ENCODE data around the gene IL36G. TPM values are rescaled to one million over a fixed set of nuclear protein-coding genes. Genes with fewer than 3 reads are reported as not detected.

Gene IL36G
- total and polyA plus RNA-seq, 9 of the 15 experiments (the other 6 are each of a cell fraction or from before 2014, with no cell fraction given): not detected

GRCh38 chr2:113002677-113003076 lies 24.9 kb downstream of the IL36G start:
- no peak for FAIRE-seq
- Histone ChIP-seq H2AFZ (ENCODE audit: low read depth, low read length) (no peak overlapping the region), H3K27ac (ENCODE audit: extremely low read depth, low read depth, low read length) (no peak overlapping the region), H3K27me3 (ENCODE audit: control insufficient read depth in 2 of 2, insufficient read depth in 2 of 2, low read length in 2 of 2) (no peaks in the 10 kb centered on the region), H4K20me1 (replicated peaks; ENCODE audit: control insufficient read depth, insufficient read depth, low read length) (no peaks in the 10 kb centered on the region), H3K36me3 (ENCODE audit: control insufficient read depth, insufficient read depth, low read length) (no peaks in the 10 kb centered on the region), H3K9ac (ENCODE audit: insufficient read depth in 1 of 2, low read depth in 2 of 2, low read length in 2 of 2) (no peak overlapping the region), H3K79me2 (ENCODE audit: control insufficient read depth, insufficient read depth, low read length) (no peaks in the 10 kb centered on the region), H3K9me1 (ENCODE audit: control insufficient read depth, insufficient read depth, low read length) (no peaks in the 10 kb centered on the region), H3K9me3 (replicated peaks; ENCODE audit: control insufficient read depth, insufficient read depth, low read depth, low read length) (peaks cover 10% of the 10 kb centered on the region), H3K4me2 (ENCODE audit: insufficient read depth, low read length) (no peak overlapping the region), H3K4me1 (replicated peaks in 1 of 2; ENCODE audit: control insufficient read depth in 2 of 2, insufficient read depth in 2 of 2, low read length in 2 of 2) (no peaks in the 10 kb centered on the region), H3K4me3 (no peak overlapping the region)
- ChIA-PET POLR2A (interaction anchor here (0.7 kb wide), 1 partner anchor 16 kb away, joined by 3 read pairs; no protein-coding TSS in a partner anchor), CTCF (ENCODE audit: low intra/inter-chr PET ratio) (no interaction called here)
- no TSS peak for BruUV-seq (replicated peaks)
- ATAC-seq: no peak
- in situ Hi-C loops (cut with MboI): no loop called here
- no peak for TF ChIP-seq ZNF778 (CRISPR knock-in tag; IDR thresholded peaks at IDR 0.05)
- peak; percentile 34; the same call in 1 of the 2 replicates for TF ChIP-seq MAFG (tag; conservative IDR thresholded peaks at IDR 0.05)
- peak; percentile 46; the same call in 1 of the 2 replicates for TF ChIP-seq MAFK (IDR thresholded peaks at IDR 0.05; ENCODE audit: low read length)
- TF ChIP-seq ZNF316 (IDR thresholded peaks at IDR 0.05): peak; percentile 74
- TF ChIP-seq MAFF (IDR thresholded peaks at IDR 0.05; ENCODE audit: low read length): peak; percentile 50
- TF ChIP-seq C11orf30 (IDR thresholded peaks at IDR 0.05; ENCODE audit: low read depth): peak; percentile 59; the same call in 1 of the 2 replicates
- no peak for DNase-seq (ENCODE audit: extremely low read depth in 1 of 4, low spot score in 3 of 4)
- 7% methylated on average over 2 of the region's 2 CpGs for WGBS (ENCODE audit: insufficient coverage, low coverage, missing lambda C conversion rate)
- intact Hi-C loops (cut with micrococcal nuclease): no loop called here

GRCh38 chr2:113005030-113005509 lies 27.3 kb downstream of the IL36G start, which contains the start of gene IL36A:
IL36A (plus strand) TSS chr2:113005459; CDS start chr2:113005872, 413 bp downstream.
- H3K4me2 ChIP-seq (ENCODE audit: insufficient read depth, low read length): no peak within 1 kb of the TSS
- H3K36me3 ChIP-seq (ENCODE audit: control insufficient read depth, insufficient read depth, low read length): no peaks in the 10 kb centered on the region
- FAIRE-seq (no peak), DNase-seq (ENCODE audit: extremely low read depth in 1 of 4, low spot score in 3 of 4) (no peak), ATAC-seq (no peak)
- 37% methylated on average over 3 of the region's 3 CpGs for whole genome bisulfite sequencing (ENCODE audit: insufficient coverage, low coverage, missing lambda C conversion rate)
- H3K27me3 ChIP-seq (ENCODE audit: control insufficient read depth in 2 of 2, insufficient read depth in 2 of 2, low read length in 2 of 2): no peaks in the 10 kb centered on the region
- no peak within 1 kb of the TSS for H3K27ac ChIP-seq (ENCODE audit: extremely low read depth, low read depth, low read length)
- no peaks in the 10 kb centered on the region for H3K79me2 ChIP-seq (ENCODE audit: control insufficient read depth, insufficient read depth, low read length)
- H3K9me3 ChIP-seq (replicated peaks; ENCODE audit: control insufficient read depth, insufficient read depth, low read depth, low read length): peaks cover 7% of the 10 kb centered on the region
- ChIA-PET CTCF (ENCODE audit: low intra/inter-chr PET ratio) (no interaction called here), POLR2A (no interaction called here)
- no peaks in the 10 kb centered on the region for H3K9me1 ChIP-seq (ENCODE audit: control insufficient read depth, insufficient read depth, low read length)
- no peak within 1 kb of the TSS for H3K9ac ChIP-seq (ENCODE audit: insufficient read depth in 1 of 2, low read depth in 2 of 2, low read length in 2 of 2)
- intact Hi-C loops (cut with micrococcal nuclease) (no loop called here), in situ Hi-C loops (cut with MboI) (no loop called here)
- H3K4me1 ChIP-seq (replicated peaks in 1 of 2; ENCODE audit: control insufficient read depth in 2 of 2, insufficient read depth in 2 of 2, low read length in 2 of 2): peaks cover 0 to 2% of the 10 kb centered on the region in 2 experiments; a peak in 1 of 5 replicates
- H3K4me3 ChIP-seq: no peak within 1 kb of the TSS
- no peaks in the 10 kb centered on the region for H4K20me1 ChIP-seq (replicated peaks; ENCODE audit: control insufficient read depth, insufficient read depth, low read length)
- peak within 1 kb of the TSS; percentile 25; the same call in 1 of the 2 replicates for H2AFZ ChIP-seq (ENCODE audit: low read depth, low read length)
- no TSS peak for BruUV-seq (replicated peaks)
- TF ChIP-seq MAZ (CRISPR knock-in tag; conservative IDR thresholded peaks at IDR 0.05 in 1 of 2, IDR thresholded peaks at IDR 0.05 in 1 of 2) (no peak), NRF1 (conservative IDR thresholded peaks at IDR 0.05 in 1 of 2, IDR thresholded peaks at IDR 0.05 in 1 of 2) (no peak), GMEB1 (CRISPR knock-in tag; IDR thresholded peaks at IDR 0.05) (no peak), MEF2D (tag; conservative IDR thresholded peaks at IDR 0.05; ENCODE audit: low read depth) (no peak), NR2C1 (IDR thresholded peaks at IDR 0.05) (peak; percentile 73), NR2C1 (tag; IDR thresholded peaks at IDR 0.05) (peak; percentile 80), KDM4B (IDR thresholded peaks at IDR 0.05; ENCODE audit: borderline replicate concordance in 2 of 2, low read depth in 1 of 2) (no peak), ZNF41 (CRISPR knock-in tag; conservative IDR thresholded peaks at IDR 0.05) (no peak), TCF7L2 (IDR thresholded peaks at IDR 0.05; ENCODE audit: low read depth, low read length) (no peak), HNRNPUL1 (IDR thresholded peaks at IDR 0.05; ENCODE audit: low read length) (no peak), ZNF384 (IDR thresholded peaks at IDR 0.05; ENCODE audit: low read depth, low read length) (no peak)

All from K562 (cell line).